ENCODE data around the gene ATP6V1C2.
"Not testable (repeated sequence)": the region's sequence is repeated elsewhere in the genome, so short reads cannot be mapped to it uniquely, and the experiment has no call there.

Gene ATP6V1C2

GRCh38 chr2:10786240-10786982 is 65.0 kb downstream of the ATP6V1C2 start:
- DNase-seq (ENCODE audit: low spot score) = no peak

- no peak for DNase-seq (ENCODE audit: low spot score)
These were observed 65.9 kb downstream of the ATP6V1C2 start for GRCh38 chr2:10787176-10787968.

GRCh38 chr2:10788855-10789254 is 67.4 kb downstream of the ATP6V1C2 start:
- DNase-seq (ENCODE audit: low spot score) = no peak

- no peak for DNase-seq (ENCODE audit: low spot score)
These were observed 69.0 kb downstream of the ATP6V1C2 start for GRCh38 chr2:10790228-10790973.

- DNase-seq (ENCODE audit: low spot score) = no peak
These were observed 70.7 kb downstream of the ATP6V1C2 start for GRCh38 chr2:10792001-10792634.

- no peak for DNase-seq (ENCODE audit: low spot score)
These were observed 71.4 kb downstream of the ATP6V1C2 start for GRCh38 chr2:10792660-10793400.

GRCh38 chr2:10793816-10794215 is 72.4 kb downstream of the ATP6V1C2 start:
- no peak for DNase-seq (ENCODE audit: low spot score)

GRCh38 chr2:10794876-10795275 is 73.4 kb downstream of the ATP6V1C2 start:
- no peak for DNase-seq (ENCODE audit: low spot score)

- no peak for DNase-seq (ENCODE audit: low spot score)
These were observed 74.1 kb downstream of the ATP6V1C2 start for GRCh38 chr2:10795508-10796046.

GRCh38 chr2:10796703-10797102 is 75.3 kb downstream of the ATP6V1C2 start:
- DNase-seq (ENCODE audit: low spot score) = no peak

- DNase-seq (ENCODE audit: low spot score) = no peak
These were observed 77.4 kb downstream of the ATP6V1C2 start for GRCh38 chr2:10798783-10799182.

- no peak for DNase-seq (ENCODE audit: low spot score)
These were observed 78.7 kb downstream of the ATP6V1C2 start for GRCh38 chr2:10800163-10800562.

- DNase-seq (ENCODE audit: low spot score) = no peak
These were observed 81.2 kb downstream of the ATP6V1C2 start for GRCh38 chr2:10802657-10803056.

GRCh38 chr2:10805990-10806389 is 84.6 kb downstream of the ATP6V1C2 start:
- DNase-seq (ENCODE audit: low spot score) = not testable (repeated sequence)

GRCh38 chr2:10806543-10806942 is 85.1 kb downstream of the ATP6V1C2 start:
- no peak for DNase-seq (ENCODE audit: low spot score)

- DNase-seq (ENCODE audit: low spot score) = no peak
These were observed 89.1 kb downstream of the ATP6V1C2 start for GRCh38 chr2:10810202-10811161.

GRCh38 chr2:10811517-10811916 is 90.1 kb downstream of the ATP6V1C2 start:
- no peak for DNase-seq (ENCODE audit: low spot score)

GRCh38 chr2:10812362-10813162 is 91.1 kb downstream of the ATP6V1C2 start, which contains the start of gene PDIA6:
Gene PDIA6 (minus strand): TSS chr2:10812785. CDS start chr2:10812696, 89 bp downstream.
- peak; percentile 98 for DNase-seq (ENCODE audit: low spot score)

Data from iPS-NIHi11 (cell line).